IMR-90 (cell line): ENCODE results near the gene KRTAP20-2. TPM values are rescaled to one million over a fixed set of nuclear protein-coding genes. Genes with fewer than 3 reads are reported as not detected.

Source experiments
- ATAC-seq: fragments of 200-7000 bp; cut with Tn5 transposase; 2 replicates; pipeline ENCODE4 v1.9.1; 2020; ENCODE audit warnings: low read depth, mild to moderate bottlenecking, moderate library complexity
- BruUV-seq: library from RNA; stranded (reverse); fragments of 400-500 nt; replicated peaks from 2 replicates; lab custom pipeline; 2021; lab: Mats Ljungman, UMichigan
- CTCF ChIA-PET: fragments of 300-600 bp; formaldehyde crosslinking; extraction: SDS; loops from one replicate; lab custom pipeline; 2021; ENCODE audit warnings: antibody characterized with exemption; lab: Yijun Ruan, JAX
- POLR2A ChIA-PET: fragments of 300-600 bp; sonication (Branson Sonifier 250); formaldehyde crosslinking; loops from one replicate; lab custom pipeline; 2022; ENCODE audit warnings: antibody characterized with exemption; ENCODE audit not compliant: unreplicated experiment; lab: Charles Lee
- DNase-seq: peaks from one replicate; pipeline ENCODE4 v3.0.0; 2013
- H2AFZ ChIP-seq: replicated peaks from 2 replicates; pipeline ENCODE3; 2013; ENCODE audit warnings: low read length, mild to moderate bottlenecking; ENCODE audit not compliant: poor library complexity
- H2AK5ac ChIP-seq: 2 replicates; pipeline ENCODE4 v1.6.1; 2013; ENCODE audit warnings: low read depth, low read length, inconsistent platforms
- H2AK9ac ChIP-seq: replicated peaks from 2 replicates; pipeline ENCODE3; 2013; ENCODE audit warnings: mild to moderate bottlenecking, low read depth, low read length, moderate library complexity; ENCODE audit not compliant: poor library complexity
- H2BK120ac ChIP-seq: 2 replicates; pipeline ENCODE4 v1.6.1; 2013; ENCODE audit warnings: low read depth, low read length, inconsistent platforms
- H2BK15ac ChIP-seq: 3 replicates; pipeline ENCODE4 v1.6.1; 2013; ENCODE audit warnings: low read depth, low read length, inconsistent platforms
- H2BK20ac ChIP-seq: 2 replicates; pipeline ENCODE4 v1.6.1; 2013; ENCODE audit warnings: low read depth, mild to moderate bottlenecking, inconsistent platforms, low read length, moderate library complexity
- H2BK5ac ChIP-seq: 2 replicates; pipeline ENCODE4 v1.6.1; 2013; ENCODE audit warnings: mild to moderate bottlenecking, low read depth, low read length, inconsistent platforms; ENCODE audit not compliant: poor library complexity, severe bottlenecking
- H3K14ac ChIP-seq: replicated peaks from 2 replicates; pipeline ENCODE4 v1.6.1; 2013; ENCODE audit warnings: low read depth, low read length, inconsistent platforms
- H3K18ac ChIP-seq: 2 replicates; pipeline ENCODE4 v1.6.1; 2013; ENCODE audit warnings: low read depth, low read length, control low read depth
- H3K23ac ChIP-seq: 2 replicates; pipeline ENCODE4 v1.6.1; 2013; ENCODE audit warnings: low read depth, low read length, inconsistent platforms
- H3K27ac ChIP-seq: 2 replicates; pipeline ENCODE4 v1.5.1; 2013; ENCODE audit warnings: mild to moderate bottlenecking, control low read depth, low read length; ENCODE audit not compliant: insufficient read depth
- H3K27me3 ChIP-seq: 2 replicates; pipeline ENCODE4 v1.6.1; 2013; ENCODE audit warnings: low read length; ENCODE audit not compliant: control insufficient read depth, insufficient read depth
- H3K36me3 ChIP-seq: 2 replicates; pipeline ENCODE4 v1.6.1; 2013; ENCODE audit warnings: low read length, mixed read lengths; ENCODE audit not compliant: control insufficient read depth, insufficient read depth
- H3K4ac ChIP-seq: 2 replicates; pipeline ENCODE4 v1.6.1; 2013; ENCODE audit warnings: low read depth, low read length, inconsistent platforms
- H3K4me1 ChIP-seq: 2 replicates; pipeline ENCODE4 v1.6.1; 2013; ENCODE audit warnings: low read length, mixed read lengths; ENCODE audit not compliant: control insufficient read depth, insufficient read depth
- H3K4me2 ChIP-seq: 2 replicates; pipeline ENCODE4 v1.6.1; 2013; ENCODE audit warnings: low read depth, mild to moderate bottlenecking, control low read depth, low read length, moderate library complexity
- H3K4me3 ChIP-seq: 2 replicates; pipeline ENCODE4 v1.5.1; 2013; ENCODE audit warnings: low read depth, mild to moderate bottlenecking, control low read depth, low read length, moderate library complexity; ENCODE audit not compliant: insufficient read depth
- H3K56ac ChIP-seq: 2 replicates; pipeline ENCODE4 v1.6.1; 2013; ENCODE audit warnings: low read length, inconsistent platforms; ENCODE audit not compliant: insufficient read depth; ENCODE audit errors: extremely low read depth
- H3K79me1 ChIP-seq, 2 experiments: 2 replicates each; pipeline ENCODE4 v1.6.1; 2013; ENCODE audit warnings: low read length in 2 of 2, inconsistent platforms in 1 of 2, low read depth in 1 of 2
- H3K9ac ChIP-seq: 2 replicates; pipeline ENCODE4 v1.6.1; 2013; ENCODE audit warnings: low read depth, low read length, control low read depth
- H3K9me1 ChIP-seq: 2 replicates; pipeline ENCODE4 v1.6.1; 2013; ENCODE audit warnings: low read length, inconsistent platforms; ENCODE audit not compliant: insufficient read depth
- H3K9me3 ChIP-seq: 2 replicates; pipeline ENCODE4 v1.6.1; 2013; ENCODE audit warnings: low read length; ENCODE audit not compliant: control insufficient read depth, insufficient read depth
- H4K20me1 ChIP-seq: 2 replicates; pipeline ENCODE4 v1.6.1; 2013; ENCODE audit warnings: low read length, inconsistent platforms; ENCODE audit not compliant: insufficient read depth
- H4K5ac ChIP-seq: 2 replicates; pipeline ENCODE4 v1.6.1; 2013; ENCODE audit warnings: mild to moderate bottlenecking, low read depth, low read length, control low read depth
- H4K8ac ChIP-seq, 2 experiments: 2 replicates each; pipeline ENCODE4 v1.6.1; 2013; ENCODE audit warnings: low read depth in 2 of 2, low read length in 2 of 2, control low read depth in 1 of 2, inconsistent platforms in 1 of 2
- H4K91ac ChIP-seq: 2 replicates; pipeline ENCODE4 v1.6.1; 2013; ENCODE audit warnings: low read depth, low read length, inconsistent platforms; ENCODE audit not compliant: insufficient read depth
- BHLHE40 ChIP-seq: fragments of 150-350 bp; IDR thresholded peaks from 2 replicates; pipeline ENCODE4 v1.6.1; 2016; ENCODE audit warnings: mild to moderate bottlenecking, low read depth, low read length
- CEBPB ChIP-seq: IDR thresholded peaks from 2 replicates; pipeline ENCODE4 v1.6.1; 2012; ENCODE audit warnings: low read depth, low read length, improper control_type of control experiment
- FOS ChIP-seq: fragments of 150-350 bp; IDR thresholded peaks from 2 replicates; pipeline ENCODE4 v1.6.1; 2016; ENCODE audit warnings: low read depth, low read length
- MXI1 ChIP-seq: IDR thresholded peaks from 2 replicates; pipeline ENCODE4 v1.6.1; 2012; ENCODE audit warnings: low read depth, mild to moderate bottlenecking, low read length, moderate library complexity, borderline replicate concordance
- NFE2L2 ChIP-seq: fragments of 150-350 bp; IDR thresholded peaks from 2 replicates; pipeline ENCODE4 v1.6.1; 2016; ENCODE audit warnings: low read depth, mild to moderate bottlenecking, low read length
- RAD21 ChIP-seq: IDR thresholded peaks from 2 replicates; pipeline ENCODE4 v1.6.1; 2012; ENCODE audit warnings: low read length, improper control_type of control experiment
- RFX5 ChIP-seq: IDR thresholded peaks from 2 replicates; pipeline ENCODE4 v1.8.0; 2012; ENCODE audit warnings: low read depth, mild to moderate bottlenecking, low read length, moderate library complexity
- SMC3 ChIP-seq: fragments of 150-350 bp; IDR thresholded peaks from 2 replicates; pipeline ENCODE4 v1.6.1; 2016; ENCODE audit warnings: low read depth, mild to moderate bottlenecking, antibody characterized with exemption, low read length, moderate library complexity
- dilution Hi-C: fragments of 300-500 bp; cut with HindIII; formaldehyde crosslinking; loops from one replicate; pipeline ENCODE4 v1.14.3; 2018; ENCODE audit warnings: low sequenced_read_pairs; ENCODE audit not compliant: unreplicated experiment
- in situ Hi-C: fragments of 300-500 bp; cut with MboI; formaldehyde crosslinking; loops from 3 replicates; pipeline ENCODE4 v1.14.3; 2019; ENCODE audit warnings: low sequenced_read_pairs, inconsistent platforms, mixed read lengths
- intact Hi-C: fragments of 100-400 bp; cut with micrococcal nuclease; formaldehyde crosslinking; loops from 2 replicates; pipeline ENCODE4 v1.10.0; 2022
- polyA plus RNA-seq, 3 experiments: library from polyadenylated mRNA; depleted of rRNA; stranded (reverse); fragments of >200 nt; gene quantifications; 2 replicates each; pipeline ENCODE4 v1.2.3, GENCODE V29; 2012; ENCODE audit warnings: low replicate concordance in 1 of 3
- total RNA-seq: library from RNA; depleted of rRNA; stranded (reverse); fragments of >200 nt; gene quantifications from 2 replicates; pipeline ENCODE4 v1.2.3, GENCODE V29; 2012
- TF ChIP-seq, protein P1 (sequence below): fragments of 150-350 bp; IDR thresholded peaks from 2 replicates; pipeline ENCODE4 v1.6.1; 2017; ENCODE audit warnings: mild to moderate bottlenecking, antibody characterized with exemption, low read length, low read depth
- TF ChIP-seq, protein P2 (sequence below): conservative IDR thresholded peaks from 2 replicates; pipeline ENCODE4 v1.5.1; 2012; ENCODE audit warnings: mild to moderate bottlenecking, low read depth, low read length, improper control_type of control experiment

KRTAP20-2 gene
- total and polyA plus RNA-seq, 2 of the 4 experiments (the other 2 are of a cell fraction): not detected

- dilution Hi-C loops (no loop called here), in situ Hi-C loops (no loop called here), intact Hi-C loops (no loop called here)
- Histone ChIP-seq H2AK5ac (no peak overlapping the region), H2BK20ac (no peak overlapping the region), H3K9ac (no peak overlapping the region), H4K91ac (no peak overlapping the region), H4K8ac (no peak overlapping the region), H4K5ac (no peak overlapping the region), H2BK15ac (no peak overlapping the region), H3K9me1 (no peaks in the 10 kb centered on the region), H4K20me1 (no peaks in the 10 kb centered on the region), H3K36me3 (no peaks in the 10 kb centered on the region), H2AK9ac (no peak overlapping the region), H3K56ac (no peak overlapping the region), H2AFZ (no peak overlapping the region), H2BK5ac (no peak overlapping the region), H2BK120ac (no peak overlapping the region), H3K79me1 (no peaks in the 10 kb centered on the region), H3K23ac (no peak overlapping the region), H3K4me1 (no peaks in the 10 kb centered on the region), H3K4ac (no peak overlapping the region), H3K9me3 (peaks cover 15% of the 10 kb centered on the region), H3K14ac (no peak overlapping the region), H3K27me3 (no peaks in the 10 kb centered on the region), H3K4me3 (no peak overlapping the region), H3K18ac (no peak overlapping the region), H3K27ac (no peak overlapping the region), H3K4me2 (no peak overlapping the region)
- ChIA-PET CTCF (no interaction called here), POLR2A (no interaction called here)
- BruUV-seq: no TSS peak
- TF ChIP-seq RFX5: no peak
- TF ChIP-seq, protein P1, sequence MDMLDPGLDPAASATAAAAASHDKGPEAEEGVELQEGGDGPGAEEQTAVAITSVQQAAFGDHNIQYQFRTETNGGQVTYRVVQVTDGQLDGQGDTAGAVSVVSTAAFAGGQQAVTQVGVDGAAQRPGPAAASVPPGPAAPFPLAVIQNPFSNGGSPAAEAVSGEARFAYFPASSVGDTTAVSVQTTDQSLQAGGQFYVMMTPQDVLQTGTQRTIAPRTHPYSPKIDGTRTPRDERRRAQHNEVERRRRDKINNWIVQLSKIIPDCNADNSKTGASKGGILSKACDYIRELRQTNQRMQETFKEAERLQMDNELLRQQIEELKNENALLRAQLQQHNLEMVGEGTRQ: no peak
- TF ChIP-seq, protein P2, sequence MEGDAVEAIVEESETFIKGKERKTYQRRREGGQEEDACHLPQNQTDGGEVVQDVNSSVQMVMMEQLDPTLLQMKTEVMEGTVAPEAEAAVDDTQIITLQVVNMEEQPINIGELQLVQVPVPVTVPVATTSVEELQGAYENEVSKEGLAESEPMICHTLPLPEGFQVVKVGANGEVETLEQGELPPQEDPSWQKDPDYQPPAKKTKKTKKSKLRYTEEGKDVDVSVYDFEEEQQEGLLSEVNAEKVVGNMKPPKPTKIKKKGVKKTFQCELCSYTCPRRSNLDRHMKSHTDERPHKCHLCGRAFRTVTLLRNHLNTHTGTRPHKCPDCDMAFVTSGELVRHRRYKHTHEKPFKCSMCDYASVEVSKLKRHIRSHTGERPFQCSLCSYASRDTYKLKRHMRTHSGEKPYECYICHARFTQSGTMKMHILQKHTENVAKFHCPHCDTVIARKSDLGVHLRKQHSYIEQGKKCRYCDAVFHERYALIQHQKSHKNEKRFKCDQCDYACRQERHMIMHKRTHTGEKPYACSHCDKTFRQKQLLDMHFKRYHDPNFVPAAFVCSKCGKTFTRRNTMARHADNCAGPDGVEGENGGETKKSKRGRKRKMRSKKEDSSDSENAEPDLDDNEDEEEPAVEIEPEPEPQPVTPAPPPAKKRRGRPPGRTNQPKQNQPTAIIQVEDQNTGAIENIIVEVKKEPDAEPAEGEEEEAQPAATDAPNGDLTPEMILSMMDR: no peak
- TF ChIP-seq MXI1: no peak
- TF ChIP-seq FOS: no peak
- TF ChIP-seq SMC3: no peak
- no peak for TF ChIP-seq NFE2L2
- TF ChIP-seq BHLHE40: no peak
- TF ChIP-seq CEBPB: no peak
- no peak for TF ChIP-seq RAD21
- no peak for DNase-seq
- no peak for ATAC-seq
Measured at GRCh38 chr21:30620080-30620479, 14.9 kb upstream of the KRTAP20-2 start.
